ELF-1 (cell line): ENCODE data around the gene CD4.
A peak's percentile ranks its signal among the peaks of the same experiment; 100 is the strongest.

Experiments used
- DNase-seq: peaks from one replicate; pipeline ENCODE4 v3.0.0-alpha.2; 2016; ENCODE audit warnings: low read depth, low spot score

The CD4 gene

GRCh38 chr12:6813363-6813762 is 24.0 kb downstream of the CD4 start:
- DNase-seq: no peak

DNA sequence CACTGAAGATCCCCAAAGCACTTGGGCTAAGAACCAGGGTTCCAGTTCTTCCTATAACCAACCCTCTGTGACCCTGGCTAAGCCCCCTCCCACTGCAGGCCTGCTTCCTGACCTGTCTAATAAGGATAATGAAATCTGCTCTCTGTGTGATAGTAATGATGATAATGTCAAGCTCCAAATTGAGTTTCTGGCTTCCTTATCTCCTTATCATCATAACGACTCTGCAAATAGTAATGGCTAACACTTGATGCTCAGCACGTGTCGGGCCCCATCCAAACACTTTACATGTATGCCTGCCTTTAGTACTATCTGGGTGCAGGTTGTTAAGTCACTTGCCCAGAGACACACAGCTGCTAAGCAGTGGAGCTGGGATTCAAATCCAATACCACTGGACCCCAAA is 27.3 kb downstream of the CD4 start:
- no peak for DNase-seq

- DNase-seq: no peak
These were observed 27.8 kb downstream of the CD4 start for GRCh38 chr12:6817098-6817497.

GRCh38 chr12:6817662-6818157 is 28.4 kb downstream of the CD4 start:
- no peak for DNase-seq

DNA sequence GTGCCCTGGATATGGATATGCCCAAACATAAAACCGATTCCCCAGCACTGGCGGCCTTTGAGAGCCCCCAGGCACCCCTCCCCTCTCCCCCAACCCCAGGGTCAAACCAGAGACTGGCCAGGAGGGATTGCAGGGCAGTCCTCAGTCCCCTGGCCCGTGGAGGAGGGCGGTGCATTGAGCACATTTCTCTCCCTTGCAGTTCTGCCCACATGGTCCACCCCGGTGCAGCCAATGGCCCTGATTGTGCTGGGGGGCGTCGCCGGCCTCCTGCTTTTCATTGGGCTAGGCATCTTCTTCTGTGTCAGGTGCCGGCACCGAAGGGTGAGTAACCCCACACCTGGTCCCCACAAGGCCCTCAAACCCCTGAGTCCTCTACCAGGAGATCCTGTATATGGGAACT is 28.9 kb downstream of the CD4 start:
- DNase-seq: peak; percentile 25

DNA sequence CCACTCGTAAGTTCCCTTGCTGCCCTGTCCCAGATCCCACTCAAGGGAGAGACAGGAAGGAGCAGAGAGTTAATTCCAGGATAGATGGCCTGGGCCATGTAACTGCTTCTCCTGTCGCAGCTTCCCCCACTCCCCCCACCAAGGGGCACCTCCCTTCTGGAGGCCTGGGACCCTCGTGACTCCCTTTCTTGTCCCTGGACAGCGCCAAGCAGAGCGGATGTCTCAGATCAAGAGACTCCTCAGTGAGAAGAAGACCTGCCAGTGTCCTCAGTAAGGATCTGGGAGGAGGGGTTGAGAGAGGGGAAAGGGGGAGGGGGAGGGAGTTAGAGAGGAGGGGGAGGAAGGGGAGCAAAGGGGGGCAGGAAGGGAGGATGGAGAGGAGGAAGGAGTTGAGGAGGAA is 29.3 kb downstream of the CD4 start:
- DNase-seq: no peak

GRCh38 chr12:6819106-6820030 is 30.0 kb downstream of the CD4 start:
- peak; percentile 7 for DNase-seq

DNA sequence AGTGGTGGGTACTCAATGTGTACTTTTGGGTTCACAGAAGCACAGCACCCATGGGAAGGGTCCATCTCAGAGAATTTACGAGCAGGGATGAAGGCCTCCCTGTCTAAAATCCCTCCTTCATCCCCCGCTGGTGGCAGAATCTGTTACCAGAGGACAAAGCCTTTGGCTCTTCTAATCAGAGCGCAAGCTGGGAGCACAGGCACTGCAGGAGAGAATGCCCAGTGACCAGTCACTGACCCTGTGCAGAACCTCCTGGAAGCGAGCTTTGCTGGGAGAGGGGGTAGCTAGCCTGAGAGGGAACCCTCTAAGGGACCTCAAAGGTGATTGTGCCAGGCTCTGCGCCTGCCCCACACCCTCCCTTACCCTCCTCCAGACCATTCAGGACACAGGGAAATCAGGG is 30.8 kb downstream of the CD4 start:
- DNase-seq: peak; percentile 6

- DNase-seq: peak; percentile 71
These were observed 32.5 kb downstream of the CD4 start, which contains the start of gene GPR162 for GRCh38 chr12:6821591-6822425. GPR162 (plus strand) TSS chr12:6821821; CDS start chr12:6823899, 2,078 bp downstream.

DNA sequence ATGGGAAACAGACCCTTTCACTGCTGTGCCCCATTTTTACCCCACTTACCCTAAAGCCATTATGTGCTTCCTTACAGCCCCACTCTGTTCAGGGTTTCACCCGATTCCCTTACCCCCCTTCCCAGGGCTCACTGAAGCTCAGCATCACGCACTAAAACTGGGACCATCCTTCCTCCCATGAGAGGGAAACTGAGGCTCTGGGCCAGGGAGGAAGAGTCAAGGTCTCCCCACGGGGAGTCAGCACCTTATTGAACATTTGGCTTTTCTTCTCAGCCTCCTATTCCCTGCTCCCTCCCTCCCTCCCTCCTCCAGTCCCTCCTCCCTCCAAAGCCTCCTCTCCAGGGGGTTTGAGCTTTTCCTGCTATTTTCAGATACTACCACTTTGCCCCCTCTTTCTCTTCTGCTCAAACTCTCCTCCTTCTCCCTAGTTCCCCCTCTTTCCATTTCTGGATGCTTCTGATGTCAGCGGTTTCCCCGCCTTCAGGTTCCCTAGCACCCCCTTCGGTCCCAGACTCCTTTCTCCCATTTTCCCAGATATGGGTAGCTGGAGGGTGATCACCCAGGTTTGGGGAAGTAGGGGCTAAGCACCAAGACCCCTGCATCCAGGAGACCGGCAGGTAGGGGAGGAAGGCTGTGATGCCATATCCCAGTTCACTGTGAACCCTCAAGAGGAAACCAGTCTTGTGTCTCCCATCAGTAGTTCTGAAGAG is 33.3 kb downstream of the CD4 start:
- no peak for DNase-seq

DNA sequence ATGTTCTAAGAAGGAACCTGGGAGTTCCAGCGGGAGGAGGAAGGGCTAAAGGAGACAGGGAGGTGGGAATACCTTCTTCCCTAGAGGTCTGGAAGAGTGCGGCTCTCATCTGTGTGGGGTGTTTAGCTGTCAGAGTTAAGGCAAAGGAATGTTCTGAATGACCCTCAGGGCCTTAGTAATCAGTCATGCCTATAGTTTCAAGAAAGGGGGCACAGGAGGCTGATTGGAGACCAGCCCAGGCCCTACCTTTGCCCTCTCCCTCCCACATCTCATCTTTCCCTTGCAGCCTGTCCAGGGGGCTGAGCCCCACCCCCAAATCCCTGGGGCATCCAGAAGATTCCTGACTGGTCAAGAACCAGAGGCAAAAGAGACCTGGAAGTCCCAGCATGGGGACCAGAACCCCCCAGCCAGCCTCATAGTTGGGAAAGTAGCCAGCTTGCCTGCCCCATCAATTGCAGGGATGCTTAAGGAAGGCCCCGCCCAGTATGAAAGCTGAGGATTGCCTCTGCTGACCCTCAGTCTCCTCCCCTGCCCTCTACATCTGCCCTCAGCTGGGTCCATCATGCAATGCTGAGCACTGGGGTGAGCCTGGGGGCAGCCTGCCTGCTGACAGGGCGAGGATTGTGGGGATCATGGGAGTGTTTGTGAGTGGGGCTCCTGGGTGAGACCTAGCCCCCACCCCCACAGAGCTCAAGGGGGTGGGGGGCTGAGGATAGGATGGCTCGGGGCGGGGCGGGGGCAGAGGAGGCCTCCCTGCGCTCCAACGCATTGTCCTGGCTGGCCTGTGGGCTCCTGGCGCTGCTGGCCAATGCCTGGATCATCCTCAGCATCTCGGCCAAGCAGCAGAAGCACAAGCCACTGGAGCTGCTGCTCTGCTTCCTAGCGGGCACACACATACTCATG is 34.1 kb downstream of the CD4 start:
- peak; percentile 84 for DNase-seq

GRCh38 chr12:6824085-6824775 is 34.9 kb downstream of the CD4 start:
- DNase-seq: peak; percentile 10

DNA sequence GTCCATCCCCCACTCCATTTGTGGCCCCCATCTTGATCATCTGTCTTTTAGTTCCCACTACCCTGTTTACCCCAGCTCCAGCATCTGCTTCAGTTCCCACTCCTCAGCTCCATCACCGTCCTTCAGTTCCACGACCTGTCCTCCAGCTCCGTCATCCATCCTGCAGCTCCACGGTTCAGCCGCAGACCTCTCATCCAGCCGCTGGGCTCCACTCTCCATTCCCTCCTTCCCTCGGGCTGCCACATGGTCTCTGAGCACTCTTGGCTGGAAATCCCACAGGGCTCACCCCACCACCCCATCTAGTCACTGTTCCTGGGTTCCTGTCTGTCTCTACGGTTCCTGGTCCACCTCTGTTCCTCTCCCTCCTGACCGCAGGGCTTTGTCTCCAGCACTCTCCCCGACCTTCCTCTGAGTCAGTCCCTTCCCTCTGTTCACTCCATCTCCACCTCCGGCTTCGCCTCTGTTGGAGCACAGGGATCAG is 35.6 kb downstream of the CD4 start:
- peak; percentile 11 for DNase-seq

DNA sequence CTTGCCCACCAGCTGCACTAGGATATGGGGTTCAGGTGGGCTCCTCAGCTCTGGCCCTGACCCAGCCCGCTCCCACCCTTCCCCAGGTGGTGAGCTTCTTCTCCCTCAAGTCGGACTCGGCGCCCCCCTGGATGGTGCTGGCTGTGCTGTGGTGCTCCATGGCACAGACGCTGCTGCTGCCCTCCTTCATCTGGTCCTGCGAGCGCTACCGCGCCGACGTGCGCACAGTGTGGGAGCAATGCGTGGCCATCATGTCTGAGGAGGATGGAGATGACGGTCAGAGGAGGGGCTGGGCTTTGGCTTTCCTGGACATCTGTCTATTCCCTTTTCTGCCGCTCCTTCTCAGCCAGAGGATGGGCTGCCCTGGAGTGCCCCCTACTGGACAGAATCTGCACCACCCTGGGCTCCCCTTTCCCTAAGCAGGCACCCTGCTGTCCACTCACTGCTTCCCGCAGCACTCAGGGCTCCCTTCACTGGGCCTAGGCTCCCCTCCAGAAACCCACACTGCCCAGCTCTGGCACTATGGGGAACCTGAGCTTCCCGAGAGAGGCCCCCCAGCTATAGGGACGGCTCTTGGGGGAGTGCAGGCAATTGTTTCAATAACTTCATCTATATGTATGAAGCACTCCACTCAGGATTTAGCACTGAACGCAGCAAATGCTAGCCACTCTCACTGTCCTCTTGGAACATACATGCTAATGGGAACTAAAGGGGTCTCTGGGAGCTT is 36.2 kb downstream of the CD4 start:
- peak; percentile 96 for DNase-seq

- no peak for DNase-seq
These were observed 36.9 kb downstream of the CD4 start for GRCh38 chr12:6826125-6826733.

DNA sequence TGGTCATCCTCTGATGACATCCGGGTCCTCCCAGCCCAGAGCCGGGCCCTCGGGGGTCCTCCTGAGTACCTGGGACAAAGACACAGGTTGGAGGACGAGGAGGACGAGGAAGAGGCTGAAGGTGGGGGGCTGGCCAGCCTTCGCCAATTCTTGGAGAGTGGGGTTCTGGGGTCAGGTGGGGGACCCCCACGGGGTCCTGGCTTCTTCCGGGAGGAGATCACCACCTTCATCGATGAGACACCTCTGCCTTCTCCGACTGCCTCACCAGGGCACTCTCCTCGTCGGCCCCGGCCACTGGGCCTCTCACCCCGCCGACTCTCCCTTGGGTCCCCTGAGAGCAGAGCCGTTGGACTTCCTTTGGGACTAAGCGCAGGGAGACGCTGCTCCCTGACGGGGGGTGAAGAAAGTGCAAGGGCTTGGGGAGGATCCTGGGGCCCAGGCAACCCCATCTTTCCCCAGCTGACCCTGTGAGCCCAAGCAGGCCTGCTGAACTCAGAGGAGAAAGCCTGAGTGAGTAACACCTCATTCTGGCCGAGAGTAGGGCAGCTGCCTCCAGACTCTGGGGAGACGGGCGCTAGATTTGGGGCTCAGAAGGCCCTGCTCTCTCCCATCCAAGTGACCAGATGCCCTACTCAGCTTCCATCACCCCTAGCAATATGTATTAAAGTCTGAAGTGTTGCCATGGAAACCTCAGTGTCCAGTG is 37.6 kb downstream of the CD4 start:
- DNase-seq: no peak

GRCh38 chr12:6827437-6827911 is 38.1 kb downstream of the CD4 start:
- peak; percentile 86 for DNase-seq
